Thyroid gland (tissue), 4 donors: ENCODE results near the gene CLP1. TPM values are rescaled to one million over a fixed set of nuclear protein-coding genes. Genes with fewer than 3 reads are reported as not detected.

Experiments
- DNase-seq, 2 donors: peaks; one replicate each; pipeline ENCODE4 v3.0.0-alpha.2; 2019
- H3K27ac ChIP-seq, 3 donors: fragments of 200-600 bp; sonication (generic); 1 replicate in 2 of 3; 2 replicates in 1 of 3; pipeline ENCODE4 v1.5.1; 2016 to 2019; ENCODE audit warnings: mild to moderate bottlenecking in 1 of 3, moderate library complexity in 1 of 3
- H3K27me3 ChIP-seq: fragments of 200-600 bp; sonication (generic); one replicate; pipeline ENCODE4 v1.5.1; 2019
- H3K36me3 ChIP-seq, 2 donors: fragments of 200-600 bp; sonication (generic); one replicate each; pipeline ENCODE4 v1.5.1; 2016 to 2019
- H3K4me1 ChIP-seq, 2 donors: fragments of 200-600 bp; sonication (generic); one replicate each; pipeline ENCODE4 v1.5.1; 2017 to 2019
- H3K4me3 ChIP-seq, 3 donors: fragments of 200-600 bp; sonication (generic); replicated peaks in 1 of 3; 1 replicate in 2 of 3; 2 replicates in 1 of 3; pipeline ENCODE4 v1.5.1; 2016; ENCODE audit warnings: mild to moderate bottlenecking in 1 of 3
- H3K9me3 ChIP-seq: fragments of 200-600 bp; sonication (generic); one replicate; pipeline ENCODE4 v1.5.1; 2017
- POLR2A ChIP-seq, 2 donors: fragments of 450-650 bp; IDR thresholded peaks; one replicate each; pipeline ENCODE4 v1.6.1; 2017; ENCODE audit warnings: antibody characterized with exemption in 2 of 2, mild to moderate bottlenecking in 2 of 2, moderate library complexity in 1 of 2
- WGBS, 2 donors: methylation state at CpG; one replicate each; pipeline ENCODE4 v1.1.5; 2017; 5-methylcytosine and 5-hydroxymethylcytosine counted together
- intact Hi-C: fragments of 100-400 bp; cut with DNase I; formaldehyde crosslinking; loops from one replicate; pipeline ENCODE4 v1.15.1; 2023
- total RNA-seq, 4 donors: library from RNA; depleted of rRNA; stranded (reverse); fragments of >200 nt; gene quantifications; one replicate each; pipeline ENCODE4 v1.2.3, GENCODE V29; 2016
- TF ChIP-seq, protein P1 (sequence below), 6 experiments: fragments of 200-600 bp in 3 of 6; fragments of 450-650 bp in 3 of 6; sonication (generic) in 3 of 6; IDR thresholded peaks; one replicate each; pipeline ENCODE4 v1.5.1; 2016 to 2019; ENCODE audit warnings: antibody characterized with exemption in 6 of 6, mild to moderate bottlenecking in 2 of 6, inconsistent platforms in 1 of 6, moderate library complexity in 1 of 6

The CLP1 gene
- total RNA-seq, 4 donors from 2014 or later = 10.7 to 15.9 (median 14.1) TPM

DNA sequence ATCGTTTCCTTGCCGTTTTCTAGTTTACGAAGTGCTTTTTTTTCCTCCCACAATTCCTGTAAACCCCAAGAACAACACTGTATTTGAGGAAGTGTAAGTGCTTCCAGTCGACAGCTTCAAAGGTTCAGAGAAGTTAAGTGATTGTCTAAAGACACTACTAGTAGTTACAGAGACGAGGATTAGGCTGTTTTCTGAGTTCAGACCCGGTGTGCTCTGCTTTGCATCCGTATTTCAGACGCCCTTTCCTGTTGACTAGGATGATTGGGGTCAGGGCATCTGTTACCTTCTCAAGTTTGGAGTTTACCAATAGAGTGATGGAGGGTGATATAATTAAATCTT lies 430 bp downstream of the CLP1 start:
- intact Hi-C loops = no loop called here
- Histone ChIP-seq H3K27me3 (no peaks in the 10 kb centered on the region), H3K4me1 (peaks cover 8 to 12% of the 10 kb centered on the region in 2 donors), H3K4me3 (peak overlapping the region in 2 of 3 donors; percentile 51 to 59), H3K36me3 (peaks cover 20 to 31% of the 10 kb centered on the region in 2 donors), H3K27ac (peak overlapping the region in 1 of 3 donors; percentile 16), H3K9me3 (no peaks in the 10 kb centered on the region)
- no peak for TF ChIP-seq POLR2A (IDR thresholded peaks at IDR 0.05)
- TF ChIP-seq, protein P1, sequence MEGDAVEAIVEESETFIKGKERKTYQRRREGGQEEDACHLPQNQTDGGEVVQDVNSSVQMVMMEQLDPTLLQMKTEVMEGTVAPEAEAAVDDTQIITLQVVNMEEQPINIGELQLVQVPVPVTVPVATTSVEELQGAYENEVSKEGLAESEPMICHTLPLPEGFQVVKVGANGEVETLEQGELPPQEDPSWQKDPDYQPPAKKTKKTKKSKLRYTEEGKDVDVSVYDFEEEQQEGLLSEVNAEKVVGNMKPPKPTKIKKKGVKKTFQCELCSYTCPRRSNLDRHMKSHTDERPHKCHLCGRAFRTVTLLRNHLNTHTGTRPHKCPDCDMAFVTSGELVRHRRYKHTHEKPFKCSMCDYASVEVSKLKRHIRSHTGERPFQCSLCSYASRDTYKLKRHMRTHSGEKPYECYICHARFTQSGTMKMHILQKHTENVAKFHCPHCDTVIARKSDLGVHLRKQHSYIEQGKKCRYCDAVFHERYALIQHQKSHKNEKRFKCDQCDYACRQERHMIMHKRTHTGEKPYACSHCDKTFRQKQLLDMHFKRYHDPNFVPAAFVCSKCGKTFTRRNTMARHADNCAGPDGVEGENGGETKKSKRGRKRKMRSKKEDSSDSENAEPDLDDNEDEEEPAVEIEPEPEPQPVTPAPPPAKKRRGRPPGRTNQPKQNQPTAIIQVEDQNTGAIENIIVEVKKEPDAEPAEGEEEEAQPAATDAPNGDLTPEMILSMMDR (IDR thresholded peaks at IDR 0.05) = no peak
- WGBS, 2 donors = 0% methylated on average over 8 of the region's 8 CpGs
- no peak for DNase-seq

- H3K27ac ChIP-seq = no peak overlapping the region
- peaks cover 20 to 31% of the 10 kb centered on the region in 2 donors for H3K36me3 ChIP-seq
- no peak for DNase-seq
- TF ChIP-seq POLR2A (IDR thresholded peaks at IDR 0.05) = no peak
- TF ChIP-seq, protein P1 (IDR thresholded peaks at IDR 0.05) = no peak
- 92 to 99% methylated on average over 12 to 14 of the region's 14 CpGs for WGBS, 2 donors
- H3K4me3 ChIP-seq = no peak overlapping the region
- H3K4me1 ChIP-seq = peaks cover 8 to 12% of the 10 kb centered on the region in 2 donors
- intact Hi-C loops = no loop called here
- H3K9me3 ChIP-seq = no peaks in the 10 kb centered on the region
- no peaks in the 10 kb centered on the region for H3K27me3 ChIP-seq
Measured at GRCh38 chr11:57659669-57660068, 2.1 kb downstream of the CLP1 start.

- TF ChIP-seq POLR2A (IDR thresholded peaks at IDR 0.05) = no peak
- TF ChIP-seq, protein P1 (IDR thresholded peaks at IDR 0.05) = peak in 1 of 6 experiments; percentile 20
- H3K4me3 ChIP-seq = no peak overlapping the region
- DNase-seq = no peak
- no peaks in the 10 kb centered on the region for H3K9me3 ChIP-seq
- H3K27me3 ChIP-seq = no peaks in the 10 kb centered on the region
- no peak overlapping the region for H3K27ac ChIP-seq
- intact Hi-C loops = no loop called here
- H3K36me3 ChIP-seq = peaks cover 20 to 31% of the 10 kb centered on the region in 2 donors
- peaks cover 7 to 13% of the 10 kb centered on the region in 2 donors for H3K4me1 ChIP-seq
- WGBS, 2 donors = 71 to 73% methylated on average over 4 of the region's 4 CpGs
Measured at GRCh38 chr11:57662893-57663292, 5.3 kb downstream of the CLP1 start.

DNA sequence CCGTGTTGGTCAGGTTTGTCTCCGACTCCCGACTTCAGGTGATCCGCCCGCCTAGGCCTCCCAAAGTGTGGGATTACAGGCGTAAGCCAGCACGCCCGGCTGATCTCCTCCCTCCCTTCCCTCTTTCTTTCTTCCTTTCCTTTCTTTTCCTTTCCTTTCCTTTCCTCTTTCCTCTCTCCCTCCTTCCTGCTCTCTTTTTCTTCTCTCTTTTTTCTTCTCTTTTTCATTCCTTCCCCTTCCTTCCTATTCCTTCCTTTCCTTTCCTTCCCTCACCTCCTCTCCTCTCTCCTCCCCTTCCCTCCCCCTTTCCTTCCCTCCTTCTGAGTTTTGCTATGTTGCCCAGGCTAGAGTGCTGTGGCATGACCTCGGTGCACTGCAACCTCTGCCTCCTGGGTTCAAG lies 6.4 kb downstream of the CLP1 start:
- no peaks in the 10 kb centered on the region for H3K9me3 ChIP-seq
- no peaks in the 10 kb centered on the region for H3K27me3 ChIP-seq
- WGBS, 2 donors = 77 to 79% methylated on average over 9 of the region's 9 CpGs
- H3K36me3 ChIP-seq = peaks cover 20 to 31% of the 10 kb centered on the region in 2 donors
- no peak for TF ChIP-seq POLR2A (IDR thresholded peaks at IDR 0.05)
- TF ChIP-seq, protein P1 (IDR thresholded peaks at IDR 0.05) = no peak
- H3K4me3 ChIP-seq = no peak overlapping the region
- no peak overlapping the region for H3K27ac ChIP-seq
- peaks cover 3 to 6% of the 10 kb centered on the region in 2 donors for H3K4me1 ChIP-seq
- no peak for DNase-seq
- intact Hi-C loops = no loop called here

- Histone ChIP-seq H3K9me3 (no peaks in the 10 kb centered on the region), H3K4me3 (peak overlapping the region in 2 of 3 donors; percentile 71 to 83), H3K36me3 (peaks cover 2 to 7% of the 10 kb centered on the region in 2 donors), H3K27ac (peak overlapping the region; percentile 94 to 100 (median 98)), H3K4me1 (peaks cover 10 to 27% of the 10 kb centered on the region in 2 donors), H3K27me3 (no peaks in the 10 kb centered on the region)
- intact Hi-C loops = no loop called here
- peak; percentile 97 to 99 for DNase-seq
- 0 to 2% methylated on average over 23 to 28 of the region's 29 CpGs for WGBS, 2 donors
- TF ChIP-seq, protein P1 (IDR thresholded peaks at IDR 0.05) = no peak
- TF ChIP-seq POLR2A (IDR thresholded peaks at IDR 0.05) = no peak
Measured at GRCh38 chr11:57667117-57667735, 9.7 kb downstream of the CLP1 start.
